HL-60 (cell line): Measurements from ENCODE around the gene FAH.

Experiments
- DNase-seq, 2 experiments: peaks; one replicate each; pipeline ENCODE4 v3.0.0-alpha.2; 2010 to 2020; ENCODE audit warnings: low read depth in 1 of 2, low spot score in 1 of 2
- H3K27ac ChIP-seq: fragments of 250-450 bp; sonication (Bioruptor Pico); replicated peaks from 2 replicates; pipeline ENCODE4 v1.5.1; 2020; ENCODE audit warnings: mild to moderate bottlenecking, moderate library complexity
- H3K27me3 ChIP-seq: fragments of 250-450 bp; sonication (Bioruptor Pico); 2 replicates; pipeline ENCODE4 v1.5.1; 2021; ENCODE audit warnings: mild to moderate bottlenecking, moderate library complexity; ENCODE audit not compliant: insufficient read depth, poor library complexity, severe bottlenecking
- H3K4me3 ChIP-seq: replicated peaks from 2 replicates; pipeline ENCODE4 v1.5.1; 2011; ENCODE audit warnings: mild to moderate bottlenecking, control low read depth, low read length; ENCODE audit not compliant: insufficient read depth
- CTCF ChIP-seq: IDR thresholded peaks from one replicate; pipeline ENCODE4 v1.5.1; 2011; ENCODE audit warnings: low read length, control low read depth, inconsistent platforms; ENCODE audit not compliant: insufficient read depth
- GABPA ChIP-seq: IDR thresholded peaks from 2 replicates; pipeline ENCODE4 v1.6.1; 2012; ENCODE audit warnings: low read depth
- POLR2AphosphoS5 ChIP-seq: IDR thresholded peaks from 2 replicates; pipeline ENCODE4 v1.6.1; 2012; ENCODE audit warnings: low read depth
- REST ChIP-seq: IDR thresholded peaks from 2 replicates; pipeline ENCODE4 v1.6.1; 2012; ENCODE audit warnings: low read depth; ENCODE audit not compliant: insufficient replicate concordance
- SPI1 ChIP-seq: IDR thresholded peaks from 2 replicates; pipeline ENCODE4 v1.6.1; 2012; ENCODE audit warnings: low read depth, mild to moderate bottlenecking, borderline replicate concordance

FAH gene

GRCh38 chr15:80194914-80195313, 42.1 kb downstream of the FAH start:
- Histone ChIP-seq H3K27ac (no peak overlapping the region), H3K4me3 (no peak overlapping the region), H3K27me3 (no peaks in the 10 kb centered on the region)
- no peak for TF ChIP-seq POLR2AphosphoS5
- no peak for TF ChIP-seq CTCF
- TF ChIP-seq SPI1 = no peak
- TF ChIP-seq REST = no peak
- no peak for TF ChIP-seq GABPA
- DNase-seq = no peak

GRCh38 chr15:80199366-80199765, 46.6 kb downstream of the FAH start:
- no peak for TF ChIP-seq POLR2AphosphoS5
- no peak for TF ChIP-seq SPI1
- TF ChIP-seq CTCF = no peak
- TF ChIP-seq REST = no peak
- TF ChIP-seq GABPA = no peak
- no peak overlapping the region for H3K4me3 ChIP-seq
- H3K27ac ChIP-seq = no peak overlapping the region
- no peaks in the 10 kb centered on the region for H3K27me3 ChIP-seq
- no peak for DNase-seq

- DNase-seq = no peak
- Histone ChIP-seq H3K27me3 (no peaks in the 10 kb centered on the region), H3K4me3 (no peak overlapping the region), H3K27ac (no peak overlapping the region)
- TF ChIP-seq SPI1 (no peak), CTCF (no peak)
Measured at GRCh38 chr15:80199869-80200268, 47.1 kb downstream of the FAH start.

- no peaks in the 10 kb centered on the region for H3K27me3 ChIP-seq
- no peak for TF ChIP-seq SPI1
- no peak for TF ChIP-seq GABPA
- no peak for TF ChIP-seq POLR2AphosphoS5
- TF ChIP-seq CTCF = no peak
- TF ChIP-seq REST = no peak
- H3K4me3 ChIP-seq = no peak overlapping the region
- no peak for DNase-seq
- H3K27ac ChIP-seq = no peak overlapping the region
Measured at GRCh38 chr15:80201256-80202015, 48.6 kb downstream of the FAH start.
